Caco-2 (cell line): ENCODE measurements around the gene TTC8. TPM values are rescaled to one million over a fixed set of nuclear protein-coding genes. Genes with fewer than 3 reads are reported as not detected.

Experiments used
- BruUV-seq: library from RNA; stranded (reverse); fragments of 400-500 nt; replicated peaks from 2 replicates; lab custom pipeline; 2021; lab: Mats Ljungman, UMichigan
- CTCF ChIA-PET: fragments of 300-600 bp; sonication (Branson Sonifier 250); formaldehyde crosslinking; loops from one replicate; lab custom pipeline; 2022; ENCODE audit warnings: antibody characterized with exemption; lab: Charles Lee
- POLR2A ChIA-PET: fragments of 300-600 bp; sonication (Branson Sonifier 250); formaldehyde crosslinking; loops from one replicate; lab custom pipeline; 2022; ENCODE audit warnings: antibody characterized with exemption; lab: Charles Lee
- DNase-seq, 2 experiments: peaks; one replicate each; pipeline versions ENCODE4 v3.0.0 to v3.0.0-alpha.2; 2020 to 2022
- H3K27me3 ChIP-seq: replicated peaks from 2 replicates; pipeline ENCODE4 v1.6.0; 2011; ENCODE audit warnings: low read length; ENCODE audit not compliant: control insufficient read depth, insufficient read depth
- H3K36me3 ChIP-seq: 2 replicates; pipeline ENCODE4 v1.5.1; 2011; ENCODE audit warnings: low read length; ENCODE audit not compliant: control insufficient read depth, insufficient read depth
- H3K4me1 ChIP-seq: fragments of 250-450 bp; sonication (Bioruptor Pico); 2 replicates; pipeline ENCODE4 v1.5.1; 2020; ENCODE audit warnings: mild to moderate bottlenecking
- H3K4me3 ChIP-seq: 2 replicates; pipeline ENCODE4 v1.5.1; 2011; ENCODE audit warnings: low read depth, mild to moderate bottlenecking, control low read depth, low read length
- H3K9me3 ChIP-seq: fragments of 250-450 bp; sonication (Bioruptor Pico); 2 replicates; pipeline ENCODE4 v1.5.1; 2020; ENCODE audit warnings: mild to moderate bottlenecking, moderate library complexity
- H3K27ac Mint-ChIP-seq: one replicate; pipeline ENCODE4 v1.8.0; 2022; ENCODE audit warnings: mixed read lengths; ENCODE audit not compliant: unreplicated experiment
- H3K27me3 Mint-ChIP-seq: one replicate; pipeline ENCODE4 v1.8.0; 2022; ENCODE audit warnings: mixed read lengths; ENCODE audit not compliant: insufficient read depth, unreplicated experiment
- H3K36me3 Mint-ChIP-seq: one replicate; pipeline ENCODE4 v1.8.0; 2022; ENCODE audit warnings: mild to moderate bottlenecking, mixed read lengths; ENCODE audit not compliant: insufficient read depth, unreplicated experiment
- H3K4me1 Mint-ChIP-seq: one replicate; pipeline ENCODE4 v1.8.0; 2022; ENCODE audit warnings: low read depth, mixed read lengths; ENCODE audit not compliant: unreplicated experiment
- H3K4me3 Mint-ChIP-seq: one replicate; pipeline ENCODE4 v1.8.0; 2022; ENCODE audit warnings: mild to moderate bottlenecking, moderate library complexity, mixed read lengths; ENCODE audit not compliant: unreplicated experiment
- H3K9me3 Mint-ChIP-seq: one replicate; pipeline ENCODE4 v1.8.0; 2022; ENCODE audit warnings: mixed read lengths; ENCODE audit not compliant: unreplicated experiment
- CTCF ChIP-seq, 2 experiments: fragments of 200-600 bp in 1 of 2; IDR thresholded peaks; 1 replicate in 1 of 2; 2 replicates in 1 of 2; pipeline versions ENCODE4 v1.5.1 to v1.8.0; 2011 to 2022; ENCODE audit warnings: antibody characterized with exemption in 1 of 2, control low read depth in 1 of 2, inconsistent platforms in 1 of 2, low read depth in 1 of 2, low read length in 1 of 2, mild to moderate bottlenecking in 1 of 2, moderate library complexity in 1 of 2; ENCODE audit not compliant: insufficient read depth in 1 of 2, severe bottlenecking in 1 of 2, unreplicated experiment in 1 of 2
- intact Hi-C: fragments of 100-400 bp; cut with micrococcal nuclease; formaldehyde crosslinking; loops from one replicate; pipeline ENCODE4 v1.10.0; 2022; ENCODE audit not compliant: unreplicated experiment
- total RNA-seq: library from RNA; stranded (reverse); gene quantifications from 2 replicates; pipeline ENCODE4 v1.2.3, GENCODE V29; 2022

Gene TTC8
- total RNA-seq, 1 experiment from 2014 or later: 13.6 TPM

- no peak for DNase-seq
- no TSS peak for BruUV-seq
- H3K9me3 Mint-ChIP-seq: no peaks in the 10 kb centered on the region
Observed at GRCh38 chr14:88851587-88851986, 27.1 kb downstream of the TTC8 start.

GRCh38 chr14:88852632-88853031, 28.2 kb downstream of the TTC8 start:
- Histone ChIP-seq H3K4me3 (no peak overlapping the region), H3K4me1 (no peaks in the 10 kb centered on the region), H3K36me3 (no peaks in the 10 kb centered on the region), H3K9me3 (no peaks in the 10 kb centered on the region), H3K27me3 (no peaks in the 10 kb centered on the region)
- POLR2A ChIA-PET: no interaction called here
- no peak for TF ChIP-seq CTCF (IDR thresholded peaks at IDR 0.05; ENCODE audit: insufficient read depth in 1 of 2, low read depth in 1 of 2, low read length in 1 of 2, severe bottlenecking in 1 of 2, unreplicated experiment in 1 of 2)
- DNase-seq: no peak
- H3K4me1 Mint-ChIP-seq: no peaks in the 10 kb centered on the region
- H3K9me3 Mint-ChIP-seq: no peaks in the 10 kb centered on the region
- BruUV-seq: no TSS peak
- H3K4me3 Mint-ChIP-seq: no peak overlapping the region
- H3K36me3 Mint-ChIP-seq: no peaks in the 10 kb centered on the region
- no peak overlapping the region for H3K27ac Mint-ChIP-seq
- intact Hi-C loops: no loop called here
- CTCF ChIA-PET: no interaction called here
- H3K27me3 Mint-ChIP-seq: no peaks in the 10 kb centered on the region

More at GRCh38 chr14:88851587-88851986, 27.1 kb downstream of the TTC8 start:
- Histone ChIP-seq H3K9me3 (no peaks in the 10 kb centered on the region), H3K4me1 (no peaks in the 10 kb centered on the region), H3K36me3 (no peaks in the 10 kb centered on the region), H3K4me3 (no peak overlapping the region), H3K27me3 (no peaks in the 10 kb centered on the region)
- no peaks in the 10 kb centered on the region for H3K36me3 Mint-ChIP-seq
- no peaks in the 10 kb centered on the region for H3K4me1 Mint-ChIP-seq
- no peaks in the 10 kb centered on the region for H3K27me3 Mint-ChIP-seq
- POLR2A ChIA-PET: no interaction called here
- H3K27ac Mint-ChIP-seq: no peak overlapping the region
- intact Hi-C loops: no loop called here
- TF ChIP-seq CTCF (IDR thresholded peaks at IDR 0.05; ENCODE audit: insufficient read depth in 1 of 2, low read depth in 1 of 2, low read length in 1 of 2, severe bottlenecking in 1 of 2, unreplicated experiment in 1 of 2): no peak
- no peak overlapping the region for H3K4me3 Mint-ChIP-seq
- CTCF ChIA-PET: no interaction called here

- Mint-ChIP-seq H3K36me3 (no peaks in the 10 kb centered on the region), H3K27me3 (no peaks in the 10 kb centered on the region), H3K27ac (no peak overlapping the region), H3K4me1 (no peaks in the 10 kb centered on the region), H3K4me3 (no peak overlapping the region), H3K9me3 (no peaks in the 10 kb centered on the region)
- Histone ChIP-seq H3K36me3 (no peaks in the 10 kb centered on the region), H3K9me3 (no peaks in the 10 kb centered on the region), H3K4me1 (no peaks in the 10 kb centered on the region), H3K27me3 (no peaks in the 10 kb centered on the region), H3K4me3 (no peak overlapping the region)
- no peak for DNase-seq
- ChIA-PET POLR2A (no interaction called here), CTCF (no interaction called here)
- BruUV-seq: no TSS peak
- intact Hi-C loops: no loop called here
- TF ChIP-seq CTCF (IDR thresholded peaks at IDR 0.05; ENCODE audit: insufficient read depth in 1 of 2, low read depth in 1 of 2, low read length in 1 of 2, severe bottlenecking in 1 of 2, unreplicated experiment in 1 of 2): no peak
Observed at GRCh38 chr14:88853129-88853528, 28.7 kb downstream of the TTC8 start.
